Esophagus squamous epithelium (tissue), 4 donors: ENCODE measurements around the gene ASXL1.

Experiments
- POLR2A ChIP-seq, 4 donors: fragments of 450-650 bp; IDR thresholded peaks; one replicate each; pipeline ENCODE4 v1.6.1; 2017; ENCODE audit warnings: antibody characterized with exemption in 4 of 4, mild to moderate bottlenecking in 4 of 4, moderate library complexity in 3 of 4
- TF ChIP-seq, protein P1 (sequence below), 6 experiments: fragments of 450-650 bp in 4 of 6; fragments of 200-600 bp in 2 of 6; sonication (generic) in 2 of 6; IDR thresholded peaks; one replicate each; pipeline ENCODE4 v1.5.1; 2016 to 2019; ENCODE audit warnings: antibody characterized with exemption in 6 of 6, mild to moderate bottlenecking in 4 of 6, moderate library complexity in 4 of 6

DNA sequence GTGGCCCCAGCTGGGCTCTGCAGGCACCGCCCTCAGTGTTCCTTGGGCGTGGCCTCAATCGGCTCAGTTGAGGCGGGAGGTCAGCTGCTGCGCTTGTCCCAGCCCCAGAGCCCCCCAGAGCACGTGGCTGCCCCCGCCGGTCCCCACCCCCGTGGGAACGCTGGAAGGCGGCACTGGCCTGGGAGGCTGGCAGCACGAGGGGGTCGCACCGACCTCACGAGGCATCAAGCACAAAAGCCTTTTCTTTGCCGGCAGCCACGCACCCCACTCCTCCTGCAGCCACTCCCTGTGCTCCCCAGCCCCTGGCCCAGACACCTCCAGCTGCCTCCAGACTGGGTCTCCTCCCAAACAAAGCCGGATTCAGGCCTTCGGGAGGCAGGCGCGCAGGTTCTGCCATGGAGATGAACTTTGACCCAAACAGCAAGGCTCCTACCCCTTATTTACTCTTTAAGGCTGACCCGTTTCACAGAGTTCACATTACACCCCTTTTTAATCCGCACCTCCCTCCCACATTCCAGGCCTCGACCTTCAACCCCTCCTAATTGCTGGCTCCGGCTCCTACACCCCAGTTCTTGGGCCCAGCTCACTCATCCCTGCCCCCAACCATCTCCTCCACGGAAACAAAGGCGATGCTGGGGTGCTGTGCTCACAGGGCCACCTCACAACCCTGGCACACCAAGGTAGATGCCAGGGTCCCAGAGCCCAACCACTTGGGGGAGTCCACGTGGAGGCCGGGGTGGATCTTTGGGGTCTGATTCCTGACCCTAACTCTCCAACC is 115.3 kb downstream of the ASXL1 start:
- TF ChIP-seq, protein P1, sequence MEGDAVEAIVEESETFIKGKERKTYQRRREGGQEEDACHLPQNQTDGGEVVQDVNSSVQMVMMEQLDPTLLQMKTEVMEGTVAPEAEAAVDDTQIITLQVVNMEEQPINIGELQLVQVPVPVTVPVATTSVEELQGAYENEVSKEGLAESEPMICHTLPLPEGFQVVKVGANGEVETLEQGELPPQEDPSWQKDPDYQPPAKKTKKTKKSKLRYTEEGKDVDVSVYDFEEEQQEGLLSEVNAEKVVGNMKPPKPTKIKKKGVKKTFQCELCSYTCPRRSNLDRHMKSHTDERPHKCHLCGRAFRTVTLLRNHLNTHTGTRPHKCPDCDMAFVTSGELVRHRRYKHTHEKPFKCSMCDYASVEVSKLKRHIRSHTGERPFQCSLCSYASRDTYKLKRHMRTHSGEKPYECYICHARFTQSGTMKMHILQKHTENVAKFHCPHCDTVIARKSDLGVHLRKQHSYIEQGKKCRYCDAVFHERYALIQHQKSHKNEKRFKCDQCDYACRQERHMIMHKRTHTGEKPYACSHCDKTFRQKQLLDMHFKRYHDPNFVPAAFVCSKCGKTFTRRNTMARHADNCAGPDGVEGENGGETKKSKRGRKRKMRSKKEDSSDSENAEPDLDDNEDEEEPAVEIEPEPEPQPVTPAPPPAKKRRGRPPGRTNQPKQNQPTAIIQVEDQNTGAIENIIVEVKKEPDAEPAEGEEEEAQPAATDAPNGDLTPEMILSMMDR (IDR thresholded peaks at IDR 0.05): no peak
- no peak for TF ChIP-seq POLR2A (IDR thresholded peaks at IDR 0.05)
